CD4-positive, alpha-beta T cell (primary cell): ENCODE results near the gene PNPLA1. TPM values are rescaled to one million over a fixed set of nuclear protein-coding genes. Genes with fewer than 3 reads are reported as not detected.

ENCODE experiments used
- ATAC-seq: fragments of 200-7000 bp; cut with Tn5 transposase; one replicate; pipeline ENCODE4 v1.10.0; 2022; ENCODE audit warnings: mild to moderate bottlenecking; ENCODE audit not compliant: poor library complexity
- CTCF ChIA-PET: fragments of 350-600 bp; sonication (Branson Sonifier 250); formaldehyde crosslinking; loops from one replicate; lab custom pipeline; 2021; ENCODE audit warnings: antibody characterized with exemption, inconsistent platforms; lab: Charles Lee
- POLR2A ChIA-PET: fragments of 350-600 bp; sonication (Branson Sonifier 250); formaldehyde crosslinking; loops from one replicate; lab custom pipeline; 2021; ENCODE audit warnings: antibody characterized with exemption, inconsistent platforms; lab: Charles Lee
- DNase-seq, 14 experiments: peaks; one replicate each; pipeline ENCODE4 v3.0.0-alpha.2; 2013 to 2020; ENCODE audit warnings: mixed read lengths in 2 of 14
- H3K27ac ChIP-seq, 2 donors: one replicate each; pipeline versions ENCODE4 v1.5.1 to v1.7.0; 2013; ENCODE audit warnings: low read length in 2 of 2, low read depth in 1 of 2, mild to moderate bottlenecking in 1 of 2
- H3K27me3 ChIP-seq, 2 experiments: 1 replicate in 1 of 2; 2 replicates in 1 of 2; pipeline versions ENCODE4 v1.6.1 to v1.7.0; 2013; ENCODE audit warnings: low read length in 2 of 2, control low read depth in 1 of 2, mild to moderate bottlenecking in 1 of 2, moderate library complexity in 1 of 2; ENCODE audit not compliant: insufficient read depth in 2 of 2, control insufficient read depth in 1 of 2
- H3K36me3 ChIP-seq: one replicate; pipeline ENCODE4 v1.6.1; 2013; ENCODE audit warnings: low read length, control low read depth; ENCODE audit not compliant: insufficient read depth
- H3K4me1 ChIP-seq: one replicate; pipeline ENCODE4 v1.6.1; 2013; ENCODE audit warnings: low read length, control low read depth; ENCODE audit not compliant: insufficient read depth
- H3K4me3 ChIP-seq: one replicate; pipeline ENCODE4 v1.5.1; 2013; ENCODE audit warnings: mild to moderate bottlenecking, low read length, moderate library complexity
- H3K9me3 ChIP-seq, 2 experiments: 1 replicate in 1 of 2; 2 replicates in 1 of 2; pipeline versions ENCODE4 v1.6.1 to v1.7.0; 2013; ENCODE audit warnings: low read length in 2 of 2, mild to moderate bottlenecking in 2 of 2, control low read depth in 1 of 2, moderate library complexity in 1 of 2; ENCODE audit not compliant: control insufficient read depth in 1 of 2, insufficient read depth in 1 of 2
- H3K27ac Mint-ChIP-seq: one replicate; pipeline ENCODE4 v1.8.0; 2020; ENCODE audit warnings: mixed read lengths
- H3K27me3 Mint-ChIP-seq: one replicate; pipeline ENCODE4 v1.8.0; 2021; ENCODE audit warnings: mixed read lengths
- H3K36me3 Mint-ChIP-seq: one replicate; pipeline ENCODE4 v1.8.0; 2021; ENCODE audit warnings: low read depth, mixed read lengths
- H3K4me1 Mint-ChIP-seq: one replicate; pipeline ENCODE4 v1.8.0; 2021; ENCODE audit warnings: low read depth, mixed read lengths
- H3K4me3 Mint-ChIP-seq: one replicate; pipeline ENCODE4 v1.8.0; 2020; ENCODE audit warnings: mild to moderate bottlenecking, mixed read lengths
- H3K9me3 Mint-ChIP-seq: one replicate; pipeline ENCODE4 v1.8.0; 2020; ENCODE audit warnings: mixed read lengths
- CTCF ChIP-seq: fragments of 200-600 bp; IDR thresholded peaks from one replicate; pipeline ENCODE4 v1.8.0; 2022; ENCODE audit warnings: antibody characterized with exemption, mild to moderate bottlenecking
- intact Hi-C, 2 experiments: fragments of 100-400 bp; cut with DNase I in 1 of 2; cut with micrococcal nuclease in 1 of 2; formaldehyde crosslinking; loops; one replicate each; pipeline versions ENCODE4 v1.15.1 to v1.9.0; 2023 to 2025; cut with DNase I, micrococcal nuclease
- total RNA-seq, 174 experiments: library from RNA in 2 of 174; stranded (reverse) in 2 of 174; gene quantifications; one replicate each; pipeline ENCODE4 v1.2.3 and lab custom pipeline; 2021 to 2026

PNPLA1 gene
- total RNA-seq, 2 experiments from 2014 or later, result 0.17 TPM; not detected in 1

- DNase-seq, result no peak
- Mint-ChIP-seq H3K9me3 (no peaks in the 10 kb centered on the region), H3K27me3 (peaks cover 68% of the 10 kb centered on the region), H3K27ac (no peak overlapping the region), H3K4me1 (no peaks in the 10 kb centered on the region), H3K4me3 (no peak overlapping the region), H3K36me3 (no peaks in the 10 kb centered on the region)
- CTCF ChIA-PET, result interaction anchor here (1.2 kb wide), 1 partner anchor 21 kb away, joined by 5 read pairs; no protein-coding TSS in a partner anchor
- Histone ChIP-seq H3K4me3 (no peak overlapping the region), H3K27ac (no peak overlapping the region), H3K9me3 (no peaks in the 10 kb centered on the region), H3K27me3 (peaks cover 19 to 32% of the 10 kb centered on the region in 2 experiments), H3K36me3 (no peaks in the 10 kb centered on the region), H3K4me1 (no peaks in the 10 kb centered on the region)
- POLR2A ChIA-PET, result no interaction called here
- ATAC-seq, result no peak
- intact Hi-C loops, result loop anchor here in 1 of 2 experiments (10.0 kb wide), 1 partner anchor 156 kb away; no protein-coding TSS in a partner anchor
- TF ChIP-seq CTCF, result no peak
Observed at GRCh38 chr6:36280983-36281382, 11.1 kb downstream of the PNPLA1 start.

GRCh38 chr6:36283608-36284007, 13.7 kb downstream of the PNPLA1 start:
- CTCF ChIA-PET, result no interaction called here
- H3K4me3 ChIP-seq, result no peak overlapping the region
- no peaks in the 10 kb centered on the region for H3K36me3 ChIP-seq
- Mint-ChIP-seq H3K27ac (no peak overlapping the region), H3K4me3 (no peak overlapping the region), H3K27me3 (peaks cover 58% of the 10 kb centered on the region), H3K4me1 (peaks cover 12% of the 10 kb centered on the region), H3K36me3 (no peaks in the 10 kb centered on the region), H3K9me3 (no peaks in the 10 kb centered on the region)
- intact Hi-C loops, result loop anchor here in 1 of 2 experiments (10.0 kb wide), 1 partner anchor 159 kb away; no protein-coding TSS in a partner anchor
- ATAC-seq, result no peak
- peaks cover 21 to 32% of the 10 kb centered on the region in 2 experiments for H3K27me3 ChIP-seq
- POLR2A ChIA-PET, result no interaction called here
- no peak for TF ChIP-seq CTCF
- H3K4me1 ChIP-seq, result peaks cover 9% of the 10 kb centered on the region
- no peaks in the 10 kb centered on the region for H3K9me3 ChIP-seq
- no peak overlapping the region for H3K27ac ChIP-seq
- DNase-seq, result no peak

- intact Hi-C loops, result loop anchor here in 1 of 2 experiments (10.0 kb wide), 1 partner anchor 160 kb away; no protein-coding TSS in a partner anchor
- H3K36me3 ChIP-seq, result no peaks in the 10 kb centered on the region
- ATAC-seq (no peak), DNase-seq (no peak)
- H3K36me3 Mint-ChIP-seq, result no peaks in the 10 kb centered on the region
- CTCF ChIA-PET, result interaction anchor here (1.2 kb wide), 1 partner anchor 18 kb away, joined by 3 read pairs; no protein-coding TSS in a partner anchor
- H3K4me3 ChIP-seq, result no peak overlapping the region
- no peak for TF ChIP-seq CTCF
- H3K27ac ChIP-seq, result no peak overlapping the region
- POLR2A ChIA-PET, result no interaction called here
- H3K4me3 Mint-ChIP-seq, result no peak overlapping the region
- H3K9me3 Mint-ChIP-seq, result no peaks in the 10 kb centered on the region
- peaks cover 54% of the 10 kb centered on the region for H3K27me3 Mint-ChIP-seq
- peaks cover 12% of the 10 kb centered on the region for H3K4me1 Mint-ChIP-seq
- H3K9me3 ChIP-seq, result no peaks in the 10 kb centered on the region
- no peak overlapping the region for H3K27ac Mint-ChIP-seq
- peaks cover 9% of the 10 kb centered on the region for H3K4me1 ChIP-seq
- peaks cover 21 to 32% of the 10 kb centered on the region in 2 experiments for H3K27me3 ChIP-seq
Observed at GRCh38 chr6:36284359-36284758, 14.5 kb downstream of the PNPLA1 start.
